GM19438 (cell line): ENCODE data around the gene MBNL2.
A peak's percentile ranks its signal among the peaks of the same experiment; 100 is the strongest.
"Not testable (repeated sequence)": the region's sequence is repeated elsewhere in the genome, so short reads cannot be mapped to it uniquely, and the experiment has no call there.

Experiments
- ATAC-seq: cut with Tn5 transposase; IDR thresholded peaks from one replicate; pipeline ENCODE4 v1.9.1; 2021; ENCODE audit warnings: low read depth; ENCODE audit not compliant: unreplicated experiment

Gene MBNL2

GRCh38 chr13:97205982-97206381, 16.2 kb upstream of the MBNL2 start:
- ATAC-seq: no peak

GRCh38 chr13:97207252-97207651, 14.9 kb upstream of the MBNL2 start:
- not testable (repeated sequence) for ATAC-seq

DNA sequence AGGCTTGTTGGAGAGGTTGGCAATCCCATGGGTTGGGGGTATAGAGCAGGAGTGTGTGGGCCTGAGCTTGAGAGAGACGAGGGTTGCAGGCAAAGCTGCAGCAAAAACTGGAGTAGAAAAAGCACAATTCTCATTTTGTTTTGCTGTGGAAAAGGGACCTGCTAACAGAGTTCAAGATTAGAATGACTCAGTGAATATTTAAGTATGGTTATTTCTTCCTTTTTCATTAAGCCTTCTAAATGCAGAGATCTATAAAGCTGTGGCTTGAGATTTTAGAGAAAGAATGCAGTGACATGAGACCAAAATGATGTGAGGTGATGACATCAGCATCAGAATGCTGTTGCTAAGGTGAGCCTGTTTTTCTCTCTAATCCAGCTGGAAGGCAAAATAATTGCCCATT, 10.8 kb upstream of the MBNL2 start:
- no peak for ATAC-seq

GRCh38 chr13:97212004-97212403, 10.1 kb upstream of the MBNL2 start:
- no peak for ATAC-seq

DNA sequence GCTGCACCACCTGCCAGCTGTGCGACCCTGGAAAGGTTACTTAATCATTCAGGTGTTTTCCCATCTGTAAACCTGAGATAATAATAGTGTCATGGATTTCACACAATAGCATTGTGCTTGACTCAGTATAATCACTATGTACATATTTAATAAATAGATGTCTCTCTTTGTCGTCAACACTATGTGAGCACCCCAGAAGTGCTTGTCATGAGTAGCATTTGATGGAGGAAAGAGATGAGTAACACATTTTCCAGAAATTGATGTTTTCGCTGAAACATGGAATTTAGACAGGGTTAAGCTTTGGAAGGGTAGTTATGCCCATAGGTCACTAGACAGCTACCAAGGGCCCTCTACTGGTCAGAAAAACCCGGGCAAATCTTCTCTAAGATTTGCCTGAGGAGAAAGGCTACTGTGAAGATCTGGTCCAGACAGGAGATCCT, 9.5 kb upstream of the MBNL2 start:
- no peak for ATAC-seq

- ATAC-seq: peak; percentile 17
Observed at GRCh38 chr13:97214921-97215320, 7.2 kb upstream of the MBNL2 start.

GRCh38 chr13:97215325-97215724, 6.8 kb upstream of the MBNL2 start:
- ATAC-seq: peak; percentile 58

- ATAC-seq: no peak
Observed at GRCh38 chr13:97219226-97219625, 2.9 kb upstream of the MBNL2 start.

GRCh38 chr13:97220151-97220900, 1.8 kb upstream of the MBNL2 start:
- no peak for ATAC-seq

DNA sequence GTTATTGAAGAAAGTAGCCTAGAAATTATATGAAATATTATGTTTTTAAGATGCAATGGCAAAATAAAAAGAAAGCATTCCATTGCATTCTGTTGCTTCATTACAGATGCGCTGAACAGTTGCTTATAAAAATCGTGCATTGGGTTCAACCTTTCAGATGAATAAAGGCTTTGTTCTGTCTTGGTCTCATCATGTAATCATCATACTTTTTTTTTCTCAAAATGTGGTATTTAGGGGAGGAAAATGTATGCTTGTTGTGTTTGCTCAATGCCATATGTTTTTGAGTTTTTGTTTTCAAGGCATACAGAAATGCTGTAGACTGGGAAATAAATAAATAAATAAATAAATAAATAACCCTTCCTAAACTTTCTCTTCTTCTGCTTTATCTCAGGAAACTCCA, 1.1 kb upstream of the MBNL2 start:
- no peak for ATAC-seq

GRCh38 chr13:97221466-97221865, 667 bp upstream of the MBNL2 start:
- ATAC-seq: no peak

GRCh38 chr13:97223037-97223710, 1.0 kb downstream of the MBNL2 start:
- no peak for ATAC-seq

GRCh38 chr13:97223711-97224541, 1.8 kb downstream of the MBNL2 start:
- ATAC-seq: peak; percentile 23

- no peak for ATAC-seq
Observed at GRCh38 chr13:97224544-97225300, 2.6 kb downstream of the MBNL2 start.

DNA sequence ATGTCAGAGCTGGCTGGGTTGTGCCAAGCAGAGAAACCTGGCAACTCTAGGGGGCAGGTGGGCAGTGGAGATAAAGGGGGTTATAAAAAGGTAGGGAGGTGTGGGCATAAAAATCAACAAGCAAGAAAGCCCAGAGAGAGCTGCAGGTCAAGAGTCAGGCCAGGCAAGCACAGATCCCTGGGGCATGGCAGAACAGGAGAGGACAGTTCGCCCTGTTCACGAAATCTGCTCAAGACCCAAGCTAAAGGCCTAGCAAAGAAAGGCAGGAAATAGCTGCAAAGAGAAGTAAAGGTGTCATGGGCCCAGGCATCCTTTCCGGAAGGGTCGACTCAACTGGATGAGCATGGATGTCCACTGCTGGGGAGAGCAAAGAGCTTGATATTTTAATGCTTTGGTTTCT, 3.4 kb downstream of the MBNL2 start:
- ATAC-seq: no peak

- ATAC-seq: no peak
Observed at GRCh38 chr13:97226013-97226412, 3.9 kb downstream of the MBNL2 start.

- ATAC-seq: peak; percentile 49
Observed at GRCh38 chr13:97226788-97227627, 4.9 kb downstream of the MBNL2 start.

DNA sequence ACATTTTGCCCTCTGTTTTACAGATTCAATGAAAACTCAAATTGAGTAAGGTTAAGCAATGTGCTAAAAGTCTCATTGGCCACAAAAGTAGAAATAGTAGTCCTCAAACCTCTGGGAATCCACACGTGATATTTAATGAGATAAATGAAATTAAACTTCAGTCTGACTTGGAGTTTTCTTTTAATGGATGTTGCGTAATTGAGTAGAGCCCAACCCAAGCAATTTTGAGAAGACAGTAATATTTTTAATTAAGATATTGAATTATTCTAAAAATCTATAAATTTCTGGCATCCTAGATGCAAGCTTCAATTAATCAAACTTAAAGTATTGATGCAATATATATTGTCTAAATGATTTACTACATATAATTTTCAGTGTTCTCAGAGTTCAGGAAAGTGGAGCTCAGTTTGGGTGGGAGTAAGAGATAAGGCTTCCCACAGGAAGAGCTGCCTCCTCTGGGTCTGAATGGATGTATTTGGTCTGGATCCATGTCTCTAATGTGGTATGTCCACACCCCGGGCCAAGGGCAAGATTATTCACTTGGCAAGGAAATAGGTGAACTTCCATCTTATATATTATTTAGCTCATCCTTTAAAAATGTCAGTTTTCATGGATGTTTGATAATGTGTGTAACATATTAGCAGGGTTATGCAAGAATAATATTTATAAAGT, 6.9 kb downstream of the MBNL2 start:
- no peak for ATAC-seq

- ATAC-seq: no peak
Observed at GRCh38 chr13:97229699-97230098, 7.6 kb downstream of the MBNL2 start.
